H9 (cell line): ENCODE results near the gene P2RY8. TPM values are rescaled to one million over a fixed set of nuclear protein-coding genes. Genes with fewer than 3 reads are reported as not detected.

Experiments used
- DNase-seq: peaks from one replicate; pipeline ENCODE4 v3.0.0-alpha.2; 2017
- H2AFZ ChIP-seq: one replicate; pipeline ENCODE4 v1.6.1; 2013; ENCODE audit warnings: mild to moderate bottlenecking, low read length, control low read depth, moderate library complexity
- H2AK5ac ChIP-seq: 2 replicates; pipeline ENCODE4 v1.6.1; 2013; ENCODE audit warnings: low read length, control low read depth, mixed read lengths; ENCODE audit not compliant: insufficient read length
- H2BK120ac ChIP-seq: one replicate; pipeline ENCODE4 v1.6.1; 2013; ENCODE audit warnings: low read depth, mild to moderate bottlenecking, low read length, control low read depth, inconsistent platforms; ENCODE audit not compliant: poor library complexity, severe bottlenecking
- H2BK12ac ChIP-seq: 2 replicates; pipeline ENCODE4 v1.6.1; 2013; ENCODE audit warnings: low read length, control low read depth, mixed read lengths, low read depth; ENCODE audit not compliant: insufficient read length
- H2BK15ac ChIP-seq: 2 replicates; pipeline ENCODE4 v1.6.1; 2013; ENCODE audit warnings: low read depth, low read length, control low read depth
- H2BK20ac ChIP-seq: one replicate; pipeline ENCODE4 v1.6.1; 2013; ENCODE audit warnings: low read depth, mild to moderate bottlenecking, low read length, control low read depth, inconsistent platforms; ENCODE audit not compliant: poor library complexity, severe bottlenecking
- H2BK5ac ChIP-seq: 2 replicates; pipeline ENCODE4 v1.6.1; 2013; ENCODE audit warnings: low read length, control low read depth, mixed read lengths; ENCODE audit not compliant: insufficient read length
- H3K14ac ChIP-seq: 2 replicates; pipeline ENCODE4 v1.6.1; 2013; ENCODE audit warnings: low read length, control low read depth; ENCODE audit not compliant: insufficient read depth
- H3K18ac ChIP-seq: 2 replicates; pipeline ENCODE4 v1.6.1; 2013; ENCODE audit warnings: low read depth, mild to moderate bottlenecking, mixed read lengths, low read length, control low read depth; ENCODE audit not compliant: insufficient read length
- H3K23ac ChIP-seq: 2 replicates; pipeline ENCODE4 v1.6.1; 2013; ENCODE audit warnings: low read length, control low read depth, mixed read lengths, low read depth; ENCODE audit not compliant: insufficient read length
- H3K23me2 ChIP-seq: 2 replicates; pipeline ENCODE4 v1.6.1; 2013; ENCODE audit warnings: low read depth, mild to moderate bottlenecking, mixed read lengths, low read length, control low read depth; ENCODE audit not compliant: insufficient read length, poor library complexity, severe bottlenecking
- H3K27ac ChIP-seq: 2 replicates; pipeline ENCODE4 v1.5.1; 2013; ENCODE audit warnings: low read length, control low read depth, mixed read lengths, low read depth; ENCODE audit not compliant: insufficient read length
- H3K27me3 ChIP-seq: 2 replicates; pipeline ENCODE4 v1.6.1; 2013; ENCODE audit warnings: low read length, control low read depth, inconsistent platforms; ENCODE audit not compliant: insufficient read depth
- H3K4ac ChIP-seq: 2 replicates; pipeline ENCODE4 v1.6.1; 2013; ENCODE audit warnings: low read depth, mild to moderate bottlenecking, control low read depth, inconsistent platforms, low read length, moderate library complexity
- H3K4me1 ChIP-seq: 2 replicates; pipeline ENCODE4 v1.6.1; 2013; ENCODE audit warnings: low read length, control low read depth, inconsistent platforms; ENCODE audit not compliant: insufficient read depth
- H3K4me2 ChIP-seq: 2 replicates; pipeline ENCODE4 v1.6.1; 2013; ENCODE audit warnings: low read length, control low read depth, mixed read lengths; ENCODE audit not compliant: insufficient read length, insufficient read depth
- H3K56ac ChIP-seq: 2 replicates; pipeline ENCODE4 v1.6.1; 2013; ENCODE audit warnings: low read depth, mild to moderate bottlenecking, mixed read lengths, low read length, control low read depth; ENCODE audit not compliant: insufficient read length
- H3K79me1 ChIP-seq: 2 replicates; pipeline ENCODE4 v1.6.1; 2013; ENCODE audit warnings: low read depth, mild to moderate bottlenecking, moderate library complexity, low read length, control low read depth, inconsistent platforms; ENCODE audit not compliant: insufficient read depth, poor library complexity, severe bottlenecking
- H3K79me2 ChIP-seq: 2 replicates; pipeline ENCODE4 v1.6.1; 2013; ENCODE audit warnings: low read length, control low read depth, inconsistent platforms; ENCODE audit not compliant: insufficient read depth
- H3K9ac ChIP-seq: 2 replicates; pipeline ENCODE4 v1.6.1; 2013; ENCODE audit warnings: low read length, control low read depth, mixed read lengths; ENCODE audit not compliant: insufficient read length; ENCODE audit errors: extremely low read depth
- H3K9me3 ChIP-seq: one replicate; pipeline ENCODE4 v1.6.1; 2013; ENCODE audit warnings: low read depth, low read length, inconsistent platforms; ENCODE audit not compliant: control insufficient read depth
- H3T11ph ChIP-seq: one replicate; pipeline ENCODE4 v1.6.1; 2013; ENCODE audit warnings: mild to moderate bottlenecking, low read length, control low read depth, inconsistent platforms
- H4K20me1 ChIP-seq: one replicate; pipeline ENCODE4 v1.6.1; 2013; ENCODE audit not compliant: control insufficient read depth, insufficient read length, insufficient read depth
- H4K5ac ChIP-seq: 2 replicates; pipeline ENCODE4 v1.6.1; 2013; ENCODE audit warnings: low read depth, mild to moderate bottlenecking, mixed read lengths, low read length, control low read depth; ENCODE audit not compliant: insufficient read length
- H4K8ac ChIP-seq: replicated peaks from 2 replicates; pipeline ENCODE4 v1.6.1; 2013; ENCODE audit warnings: low read length, control low read depth, mixed read lengths, low read depth; ENCODE audit not compliant: insufficient read length
- H4K91ac ChIP-seq: 2 replicates; pipeline ENCODE4 v1.6.1; 2013; ENCODE audit warnings: low read depth, mild to moderate bottlenecking, moderate library complexity, mixed read lengths, low read length, control low read depth; ENCODE audit not compliant: insufficient read length
- H3K27ac Mint-ChIP-seq, 3 experiments: 2 replicates in 2 of 3; 3 replicates in 1 of 3; pipeline ENCODE4 v1.8.0; 2020 to 2021; ENCODE audit warnings: mixed read lengths in 3 of 3, mild to moderate bottlenecking in 1 of 3, moderate library complexity in 1 of 3
- H3K27me3 Mint-ChIP-seq: 2 replicates; pipeline ENCODE4 v1.8.0; 2021; ENCODE audit warnings: low read depth, mild to moderate bottlenecking, moderate library complexity, mixed read lengths
- H3K36me3 Mint-ChIP-seq, 3 experiments: 2 replicates in 2 of 3; 3 replicates in 1 of 3; pipeline ENCODE4 v1.8.0; 2020 to 2021; ENCODE audit warnings: low read depth in 3 of 3, mixed read lengths in 3 of 3; ENCODE audit not compliant: insufficient read depth in 1 of 3
- H3K4me1 Mint-ChIP-seq, 2 experiments: 2 replicates each; pipeline ENCODE4 v1.8.0; 2020; ENCODE audit warnings: mixed read lengths in 2 of 2
- H3K4me3 Mint-ChIP-seq, 2 experiments: 2 replicates in 1 of 2; 3 replicates in 1 of 2; pipeline ENCODE4 v1.8.0; 2020 to 2021; ENCODE audit warnings: mild to moderate bottlenecking in 2 of 2, mixed read lengths in 2 of 2, moderate library complexity in 1 of 2
- H3K9me3 Mint-ChIP-seq, 2 experiments: 2 replicates in 1 of 2; 3 replicates in 1 of 2; pipeline ENCODE4 v1.8.0; 2020; ENCODE audit warnings: mild to moderate bottlenecking in 2 of 2, mixed read lengths in 2 of 2, moderate library complexity in 1 of 2
- WGBS: extraction: QIAGEN DNeasy Blood & Tissue Kit; methylation state at CpG from one replicate; pipeline ENCODE4 v1.1.7; 2013; ENCODE audit warnings: missing lambda C conversion rate, low lambda C conversion rate, mixed read lengths; ENCODE audit not compliant: insufficient read length; ENCODE audit errors: extremely low coverage; 5-methylcytosine and 5-hydroxymethylcytosine counted together
- total RNA-seq: library from RNA; stranded (reverse); gene quantifications from 2 replicates; pipeline ENCODE4 v1.2.1, GENCODE V29; 2021
- TF ChIP-seq, protein P1 (sequence below): fragments of 200-600 bp; sonication (generic); conservative IDR thresholded peaks from 3 replicates; pipeline ENCODE4 v1.8.0; 2021; ENCODE audit warnings: antibody characterized with exemption, mild to moderate bottlenecking

The P2RY8 gene
- total RNA-seq, 1 experiment from 2014 or later, result not detected

DNA sequence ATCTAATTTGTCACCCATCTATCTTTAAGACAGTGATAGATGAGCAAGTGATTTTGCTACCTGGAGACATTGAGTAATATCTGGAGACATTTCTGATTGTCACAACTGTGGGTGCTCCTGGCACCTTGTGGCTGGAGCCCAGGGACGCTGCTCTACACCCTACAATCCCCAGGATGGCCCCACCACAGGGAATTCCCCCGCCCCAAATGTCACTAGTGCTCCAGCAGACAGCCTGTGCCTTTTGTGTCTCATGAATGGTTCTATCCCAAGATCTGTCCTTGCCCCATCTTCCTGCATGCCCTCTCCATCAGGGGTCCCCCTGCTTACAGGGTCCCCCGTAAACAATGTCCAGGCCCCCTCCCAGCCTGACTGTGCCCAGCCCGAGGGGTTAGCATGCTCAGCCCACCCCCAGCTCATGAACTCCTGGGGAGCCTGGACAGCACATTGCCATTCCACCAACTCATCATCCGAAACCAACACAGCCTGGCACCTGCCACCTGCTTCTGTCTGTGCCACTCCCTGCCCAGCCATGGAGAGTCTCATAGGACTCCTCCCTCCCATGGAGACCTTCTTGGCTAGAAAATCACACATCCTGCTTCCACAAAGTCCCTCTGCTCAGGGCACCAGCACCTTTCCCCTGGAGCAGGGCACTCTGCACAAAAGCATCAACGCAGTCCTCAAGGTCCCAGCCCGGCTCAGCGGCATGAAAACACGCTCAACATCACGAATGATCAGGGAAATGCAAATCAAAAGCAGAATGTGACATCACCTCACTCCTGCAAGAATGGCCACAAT lies 5.7 kb downstream of the P2RY8 start:
- no CpG with 5 or more reads among the region's 10 CpGs for WGBS

More for the DNA sequence above, 5.7 kb downstream of the P2RY8 start:
- no peak overlapping the region for H2BK12ac ChIP-seq
- no peaks in the 10 kb centered on the region for H3K9me3 ChIP-seq
- Mint-ChIP-seq H3K27me3 (no peaks in the 10 kb centered on the region), H3K4me3 (no peak overlapping the region), H3K4me1 (0 out of 4 replicates have a peak, but pooled peaks cover 0 to 3% of the 10 kb centered on the region in 2 experiments), H3K27ac (no peak overlapping the region), H3K9me3 (no peaks in the 10 kb centered on the region), H3K36me3 (no peaks in the 10 kb centered on the region)
- H2AK5ac ChIP-seq, result no peak overlapping the region
- TF ChIP-seq, protein P1, sequence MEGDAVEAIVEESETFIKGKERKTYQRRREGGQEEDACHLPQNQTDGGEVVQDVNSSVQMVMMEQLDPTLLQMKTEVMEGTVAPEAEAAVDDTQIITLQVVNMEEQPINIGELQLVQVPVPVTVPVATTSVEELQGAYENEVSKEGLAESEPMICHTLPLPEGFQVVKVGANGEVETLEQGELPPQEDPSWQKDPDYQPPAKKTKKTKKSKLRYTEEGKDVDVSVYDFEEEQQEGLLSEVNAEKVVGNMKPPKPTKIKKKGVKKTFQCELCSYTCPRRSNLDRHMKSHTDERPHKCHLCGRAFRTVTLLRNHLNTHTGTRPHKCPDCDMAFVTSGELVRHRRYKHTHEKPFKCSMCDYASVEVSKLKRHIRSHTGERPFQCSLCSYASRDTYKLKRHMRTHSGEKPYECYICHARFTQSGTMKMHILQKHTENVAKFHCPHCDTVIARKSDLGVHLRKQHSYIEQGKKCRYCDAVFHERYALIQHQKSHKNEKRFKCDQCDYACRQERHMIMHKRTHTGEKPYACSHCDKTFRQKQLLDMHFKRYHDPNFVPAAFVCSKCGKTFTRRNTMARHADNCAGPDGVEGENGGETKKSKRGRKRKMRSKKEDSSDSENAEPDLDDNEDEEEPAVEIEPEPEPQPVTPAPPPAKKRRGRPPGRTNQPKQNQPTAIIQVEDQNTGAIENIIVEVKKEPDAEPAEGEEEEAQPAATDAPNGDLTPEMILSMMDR, result no peak
- H3T11ph ChIP-seq, result no peak overlapping the region
- no peak overlapping the region for H4K5ac ChIP-seq
- H3K23me2 ChIP-seq, result no peaks in the 10 kb centered on the region
- no peak overlapping the region for H2BK20ac ChIP-seq
- no peaks in the 10 kb centered on the region for H4K20me1 ChIP-seq
- no peaks in the 10 kb centered on the region for H3K27me3 ChIP-seq
- H2BK5ac ChIP-seq, result no peak overlapping the region
- no peak overlapping the region for H3K4me2 ChIP-seq
- H2BK15ac ChIP-seq, result no peak overlapping the region
- H3K79me2 ChIP-seq, result no peaks in the 10 kb centered on the region
- H3K14ac ChIP-seq, result no peak overlapping the region
- no peaks in the 10 kb centered on the region for H3K79me1 ChIP-seq
- H2AFZ ChIP-seq, result no peak overlapping the region
- DNase-seq, result no peak
- no peak overlapping the region for H3K56ac ChIP-seq
- no peak overlapping the region for H3K27ac ChIP-seq
- H4K8ac ChIP-seq, result no peak overlapping the region
- H2BK120ac ChIP-seq, result no peak overlapping the region
- no peak overlapping the region for H4K91ac ChIP-seq
- no peak overlapping the region for H3K23ac ChIP-seq
- H3K4me1 ChIP-seq, result no peaks in the 10 kb centered on the region
- no peak overlapping the region for H3K9ac ChIP-seq
- H3K18ac ChIP-seq, result no peak overlapping the region
- no peak overlapping the region for H3K4ac ChIP-seq
